ENCODE measurements around the gene MINDY3. TPM values are rescaled to one million over a fixed set of nuclear protein-coding genes. Genes with fewer than 3 reads are reported as not detected.
"Not testable (repeated sequence)": the region's sequence is repeated elsewhere in the genome, so short reads cannot be mapped to it uniquely, and the experiment has no call there.

Gene MINDY3
- polyA plus RNA-seq, 1 donor from 2014 or later: 4.5 TPM

DNA sequence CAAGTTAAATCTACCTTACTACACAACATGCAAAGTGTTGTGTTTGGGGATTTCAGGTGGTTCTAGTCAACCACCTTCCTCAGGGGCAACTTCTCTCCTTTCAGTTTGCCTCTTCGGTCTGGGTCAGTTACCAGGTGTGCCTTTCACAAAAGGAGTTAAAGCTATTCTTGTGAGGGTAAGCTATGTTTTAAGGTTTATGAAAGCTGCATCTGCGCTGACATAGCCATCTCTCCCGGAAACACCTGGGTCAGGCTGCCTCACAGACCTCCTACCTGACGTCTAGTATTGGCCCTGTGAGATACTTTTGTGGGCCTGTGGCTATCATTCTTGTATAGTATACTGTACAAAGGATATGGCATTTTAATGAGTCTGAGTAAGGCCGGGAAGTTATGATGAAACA lies 72.9 kb downstream of the MINDY3 start:
- H3K4me3 Mint-ChIP-seq: no peak overlapping the region
- H3K4me1 Mint-ChIP-seq: peaks cover 0 to 2% (median 0%) of the 10 kb centered on the region in 3 donors
- H3K9me3 Mint-ChIP-seq: no peaks in the 10 kb centered on the region
- H3K27me3 Mint-ChIP-seq: no peaks in the 10 kb centered on the region
- peaks cover 18% of the 10 kb centered on the region for H3K36me3 Mint-ChIP-seq
- peak overlapping the region in 1 of 3 donors; percentile 47 for H3K27ac Mint-ChIP-seq

DNA sequence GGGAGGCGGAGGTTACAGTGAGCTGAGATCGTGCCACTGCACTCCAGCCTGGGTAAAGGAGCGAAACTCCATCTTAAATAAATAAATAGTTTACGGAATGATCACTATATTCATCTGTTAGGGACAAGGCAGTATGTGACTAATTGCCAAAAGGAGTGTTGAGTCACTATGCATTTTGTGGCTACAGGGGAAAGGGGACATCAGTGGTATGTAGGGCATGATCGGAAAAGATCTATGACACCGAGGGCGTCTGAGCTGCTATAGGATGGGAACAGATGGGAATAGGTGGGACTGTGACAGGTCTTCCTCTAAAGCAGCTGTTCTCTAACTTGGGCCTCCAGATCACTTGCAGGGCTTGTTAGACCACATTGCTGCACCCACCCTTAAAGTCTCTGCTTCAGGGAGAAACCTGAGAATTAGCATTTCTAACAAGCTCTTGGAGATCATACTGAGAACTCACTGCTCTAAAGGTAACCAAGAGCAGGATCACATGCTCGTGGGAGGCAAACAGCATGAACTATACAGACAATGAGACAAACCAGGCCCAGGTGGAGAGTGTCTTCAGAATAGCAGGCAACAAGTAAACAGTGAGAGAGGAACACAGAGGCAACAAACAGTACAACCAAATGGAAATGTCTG lies 75.5 kb downstream of the MINDY3 start:
- Mint-ChIP-seq H3K4me3 (no peak overlapping the region), H3K4me1 (peaks cover 0 to 2% (median 0%) of the 10 kb centered on the region in 3 donors), H3K27ac (peak overlapping the region in 1 of 3 donors; percentile 82), H3K9me3 (no peaks in the 10 kb centered on the region), H3K36me3 (peaks cover 24% of the 10 kb centered on the region), H3K27me3 (no peaks in the 10 kb centered on the region)

GRCh38 chr10:15783941-15784636 lies 76.2 kb downstream of the MINDY3 start:
- H3K36me3 Mint-ChIP-seq: peaks cover 29% of the 10 kb centered on the region
- peak overlapping the region in 1 of 3 donors; percentile 82 for H3K27ac Mint-ChIP-seq
- peaks cover 0 to 2% (median 0%) of the 10 kb centered on the region in 3 donors for H3K4me1 Mint-ChIP-seq
- no peaks in the 10 kb centered on the region for H3K9me3 Mint-ChIP-seq
- no peaks in the 10 kb centered on the region for H3K27me3 Mint-ChIP-seq
- H3K4me3 Mint-ChIP-seq: no peak overlapping the region

- peaks cover 0 to 2% (median 0%) of the 10 kb centered on the region in 3 donors for H3K4me1 Mint-ChIP-seq
- H3K27me3 Mint-ChIP-seq: no peaks in the 10 kb centered on the region
- H3K36me3 Mint-ChIP-seq: peaks cover 41% of the 10 kb centered on the region
- peaks cover 2 to 7% (median 2%) of the 10 kb centered on the region in 3 donors for H3K9me3 Mint-ChIP-seq
- no peak overlapping the region for H3K4me3 Mint-ChIP-seq
- H3K27ac Mint-ChIP-seq: peak overlapping the region in 1 of 3 donors; percentile 1
Measured at GRCh38 chr10:15782851-15783250, 77.5 kb downstream of the MINDY3 start.

GRCh38 chr10:15781381-15781960 lies 78.8 kb downstream of the MINDY3 start:
- H3K36me3 Mint-ChIP-seq: peaks cover 40% of the 10 kb centered on the region
- no peak overlapping the region for H3K27ac Mint-ChIP-seq
- no peaks in the 10 kb centered on the region for H3K4me1 Mint-ChIP-seq
- no peaks in the 10 kb centered on the region for H3K27me3 Mint-ChIP-seq
- H3K9me3 Mint-ChIP-seq: peaks cover 2 to 11% (median 2%) of the 10 kb centered on the region in 3 donors
- H3K4me3 Mint-ChIP-seq: no peak overlapping the region

DNA sequence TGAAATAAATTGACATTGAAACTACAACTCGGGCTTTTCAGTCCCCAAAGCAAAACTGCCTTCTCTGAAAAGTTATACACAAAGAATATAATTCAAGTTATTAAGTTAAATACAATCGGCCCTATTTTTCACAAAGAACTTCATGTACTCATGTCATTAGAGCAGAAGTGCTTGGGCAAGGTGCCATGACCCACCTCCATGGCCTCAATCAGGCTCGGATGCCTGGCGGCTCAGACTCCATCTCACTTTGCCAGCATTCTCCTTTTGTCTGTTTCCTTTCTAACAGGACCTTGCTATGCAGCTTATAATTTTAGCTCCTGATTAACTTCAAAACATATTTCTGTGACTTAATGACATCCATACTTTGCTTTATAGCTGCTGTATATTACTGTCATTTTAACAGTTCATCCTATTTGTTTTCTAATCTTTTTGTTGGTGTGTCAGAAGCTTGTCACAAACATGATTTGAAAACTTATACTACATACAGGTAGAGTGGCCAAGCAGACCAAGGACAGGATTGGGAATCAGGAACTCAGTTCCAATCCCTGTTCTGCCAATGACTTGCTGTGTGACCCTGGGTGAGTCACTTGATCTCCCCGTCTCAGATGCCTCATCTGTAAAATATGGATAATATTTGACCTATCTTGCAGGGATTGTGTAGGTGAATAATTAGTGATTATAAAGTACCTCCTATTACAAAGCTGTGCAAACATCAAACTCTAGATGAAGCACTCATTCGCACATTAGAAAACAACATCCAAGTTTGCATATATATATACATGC lies 79.8 kb downstream of the MINDY3 start:
- Mint-ChIP-seq H3K4me3 (no peak overlapping the region), H3K27ac (no peak overlapping the region), H3K27me3 (no peaks in the 10 kb centered on the region), H3K9me3 (peaks cover 2 to 16% (median 3%) of the 10 kb centered on the region in 3 donors), H3K4me1 (no peaks in the 10 kb centered on the region), H3K36me3 (peaks cover 44% of the 10 kb centered on the region)

DNA sequence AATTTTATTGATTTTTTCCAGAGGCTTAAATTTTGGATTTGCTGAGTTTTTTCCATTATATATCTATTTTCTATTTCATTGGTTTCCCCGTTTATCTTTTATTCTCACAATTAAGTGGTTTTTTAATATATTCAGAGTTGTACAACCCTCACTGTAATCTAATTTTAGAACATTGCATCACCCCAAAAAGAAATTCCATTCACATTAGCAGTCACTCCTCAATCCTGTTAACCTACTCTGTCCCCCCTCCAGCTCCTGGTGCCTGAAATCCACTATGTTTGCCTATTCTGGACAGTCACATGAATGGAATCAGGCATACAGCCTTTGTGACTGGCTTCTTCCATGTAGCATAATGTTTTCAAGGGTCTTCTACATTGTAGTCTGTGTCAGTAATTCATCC lies 84.8 kb downstream of the MINDY3 start:
- peaks cover 2 to 24% (median 3%) of the 10 kb centered on the region in 3 donors for H3K9me3 Mint-ChIP-seq
- H3K27me3 Mint-ChIP-seq: no peaks in the 10 kb centered on the region
- H3K27ac Mint-ChIP-seq: no peak overlapping the region
- no peaks in the 10 kb centered on the region for H3K4me1 Mint-ChIP-seq
- H3K36me3 Mint-ChIP-seq: peaks cover 35% of the 10 kb centered on the region
- no peak overlapping the region for H3K4me3 Mint-ChIP-seq

DNA sequence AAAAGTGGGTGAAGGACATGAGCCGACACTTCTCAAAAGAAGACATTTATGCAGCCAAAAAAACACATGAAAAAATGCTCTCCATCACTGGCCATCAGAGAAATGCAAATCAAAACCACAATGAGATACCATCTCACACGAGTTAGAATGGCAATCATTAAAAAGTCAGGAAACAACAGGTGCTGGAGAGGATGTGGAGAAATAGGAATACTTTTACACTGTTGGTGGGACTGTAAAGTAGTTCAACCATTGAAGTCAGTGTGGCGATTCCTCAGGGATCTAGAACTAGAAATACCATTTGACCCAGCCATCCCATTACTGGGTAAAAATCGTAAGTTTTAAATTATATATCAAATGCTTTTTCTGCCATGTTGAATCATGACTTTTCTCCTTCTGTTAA lies 85.8 kb downstream of the MINDY3 start:
- not testable (repeated sequence) for H3K4me1 Mint-ChIP-seq, H3K27ac Mint-ChIP-seq, H3K4me3 Mint-ChIP-seq, H3K27me3 Mint-ChIP-seq
- H3K36me3 Mint-ChIP-seq: peaks cover 38% of the 10 kb centered on the region
- peaks cover 2 to 24% (median 3%) of the 10 kb centered on the region in 3 donors for H3K9me3 Mint-ChIP-seq

GRCh38 chr10:15764892-15765454 lies 95.3 kb downstream of the MINDY3 start:
- Mint-ChIP-seq H3K4me3 (no peak overlapping the region), H3K36me3 (peaks cover 8% of the 10 kb centered on the region), H3K27me3 (no peaks in the 10 kb centered on the region), H3K4me1 (no peaks in the 10 kb centered on the region), H3K9me3 (peaks cover 0 to 7% (median 4%) of the 10 kb centered on the region in 3 donors), H3K27ac (no peak overlapping the region)

GRCh38 chr10:15763006-15763405 lies 97.3 kb downstream of the MINDY3 start:
- Mint-ChIP-seq H3K27me3 (no peaks in the 10 kb centered on the region), H3K27ac (no peak overlapping the region), H3K4me3 (peak overlapping the region in 1 of 4 donors; percentile 67), H3K36me3 (peaks cover 3% of the 10 kb centered on the region), H3K9me3 (peaks cover 0 to 7% (median 4%) of the 10 kb centered on the region in 3 donors), H3K4me1 (no peaks in the 10 kb centered on the region)

DNA sequence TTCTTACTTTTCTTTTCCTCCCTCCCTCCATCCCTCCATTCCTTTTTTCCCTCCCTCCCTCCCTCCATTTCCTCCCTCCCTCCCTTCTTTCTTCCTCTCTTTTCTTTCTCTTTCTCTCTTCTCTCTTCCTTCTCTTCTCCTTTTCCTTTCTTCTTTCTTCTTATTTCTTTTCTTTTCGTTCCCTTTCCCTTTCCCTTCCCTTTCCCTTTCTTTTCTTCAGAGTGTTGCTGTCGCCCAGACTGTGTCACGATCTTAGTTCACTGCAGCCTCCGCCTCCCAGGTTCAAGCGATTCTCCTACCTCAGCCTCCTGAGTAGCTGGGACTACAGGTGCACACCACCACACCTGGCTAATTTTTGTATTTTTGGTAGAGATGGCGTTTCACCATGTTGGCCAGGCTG lies 98.1 kb downstream of the MINDY3 start:
- not testable (repeated sequence) for H3K4me1 Mint-ChIP-seq, H3K9me3 Mint-ChIP-seq, H3K27ac Mint-ChIP-seq, H3K36me3 Mint-ChIP-seq, H3K27me3 Mint-ChIP-seq
- H3K4me3 Mint-ChIP-seq: peak overlapping the region in 1 of 4 donors; percentile 43

GRCh38 chr10:15761224-15761623 lies 99.1 kb downstream of the MINDY3 start:
- H3K27me3 Mint-ChIP-seq, H3K4me3 Mint-ChIP-seq, H3K36me3 Mint-ChIP-seq, H3K4me1 Mint-ChIP-seq, H3K9me3 Mint-ChIP-seq, H3K27ac Mint-ChIP-seq: not testable (repeated sequence)

- H3K36me3 Mint-ChIP-seq: peaks cover 3% of the 10 kb centered on the region
- H3K27ac Mint-ChIP-seq: no peak overlapping the region
- no peaks in the 10 kb centered on the region for H3K27me3 Mint-ChIP-seq
- peaks cover 0 to 7% (median 4%) of the 10 kb centered on the region in 3 donors for H3K9me3 Mint-ChIP-seq
- H3K4me3 Mint-ChIP-seq: no peak overlapping the region
- H3K4me1 Mint-ChIP-seq: no peaks in the 10 kb centered on the region
Measured at GRCh38 chr10:15760681-15761080, 99.6 kb downstream of the MINDY3 start.

- Mint-ChIP-seq H3K27me3 (no peaks in the 10 kb centered on the region), H3K4me3 (no peak overlapping the region), H3K27ac (no peak overlapping the region), H3K9me3 (peaks cover 0 to 3% (median under 1%) of the 10 kb centered on the region in 3 donors), H3K4me1 (no peaks in the 10 kb centered on the region), H3K36me3 (no peaks in the 10 kb centered on the region)
Measured at GRCh38 chr10:15759265-15759664, 101.0 kb downstream of the MINDY3 start.

GRCh38 chr10:15758618-15759017 lies 101.7 kb downstream of the MINDY3 start:
- no peaks in the 10 kb centered on the region for H3K4me1 Mint-ChIP-seq
- H3K9me3 Mint-ChIP-seq: peaks cover 0 to 3% (median 0%) of the 10 kb centered on the region in 3 donors
- no peak overlapping the region for H3K27ac Mint-ChIP-seq
- no peak overlapping the region for H3K4me3 Mint-ChIP-seq
- H3K27me3 Mint-ChIP-seq: no peaks in the 10 kb centered on the region
- H3K36me3 Mint-ChIP-seq: no peaks in the 10 kb centered on the region
